Measurements from ENCODE around the gene PBX2.

- TF ChIP-seq POLR2A (IDR thresholded peaks at IDR 0.05), result no peak
- TF ChIP-seq CTCF (IDR thresholded peaks at IDR 0.05 in 8 of 11, conservative IDR thresholded peaks at IDR 0.05 in 3 of 11), result no peak
Observed at GRCh38 chr6:32183030-32183429, 7.0 kb downstream of the PBX2 start.

Measured in spleen (tissue), 7 donors.